ENCODE measurements around the gene RPUSD3. TPM values are rescaled to one million over a fixed set of nuclear protein-coding genes. Genes with fewer than 3 reads are reported as not detected.
"Not testable (repeated sequence)": the region's sequence is repeated elsewhere in the genome, so short reads cannot be mapped to it uniquely, and the experiment has no call there.

RPUSD3 gene
- total RNA-seq, 1 donor from 2014 or later: 71.1 TPM

DNA sequence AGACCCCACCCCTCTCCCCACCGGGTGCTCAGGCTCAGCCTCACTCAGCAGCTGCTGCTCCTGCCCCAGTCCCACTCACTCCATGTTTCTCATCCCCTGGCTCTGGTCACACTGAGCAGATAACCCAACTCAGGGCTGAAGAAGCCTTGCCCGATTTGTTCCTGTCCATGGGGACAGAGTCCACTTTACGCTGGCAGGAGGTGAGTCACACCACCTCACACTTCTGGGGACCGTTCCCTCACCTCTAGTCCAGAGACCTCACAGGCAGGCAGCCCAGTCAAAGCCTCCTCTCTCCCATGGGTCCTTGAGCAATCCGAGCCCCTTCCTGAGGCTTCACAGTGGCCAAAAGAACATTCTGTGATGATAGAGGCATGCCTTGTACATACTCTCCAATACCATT, 34.9 kb upstream of the RPUSD3 start:
- Mint-ChIP-seq H3K4me1 (ENCODE audit: low read depth) (peaks cover 1% of the 10 kb centered on the region), H3K27me3 (ENCODE audit: low read depth) (peaks cover 2% of the 10 kb centered on the region), H3K27ac (no peak overlapping the region), H3K9me3 (no peaks in the 10 kb centered on the region), H3K4me3 (ENCODE audit: low read depth) (no peak overlapping the region), H3K36me3 (ENCODE audit: low read depth) (no peaks in the 10 kb centered on the region)
- no peak for DNase-seq (ENCODE audit: low spot score)
- intact Hi-C loops (cut with micrococcal nuclease): no loop called here

DNA sequence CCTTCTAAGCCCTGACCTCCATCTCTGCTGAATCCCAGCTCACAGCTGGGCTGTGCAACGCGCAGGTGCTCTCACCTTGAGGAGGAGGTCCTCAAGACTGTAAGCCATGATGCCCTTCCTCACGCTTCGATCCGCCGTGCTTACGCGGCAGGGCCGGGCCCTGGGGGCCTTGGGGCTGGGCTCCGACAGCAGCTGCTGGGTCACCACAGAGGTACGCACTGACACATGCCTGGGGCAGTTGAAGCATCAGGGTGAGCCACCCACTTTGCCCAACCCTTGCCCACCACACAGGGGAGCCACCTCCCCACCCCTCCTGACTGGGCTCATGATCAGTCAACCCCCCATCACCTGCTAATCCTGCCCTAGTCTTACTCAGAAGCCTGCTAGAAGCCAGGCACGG, 33.2 kb upstream of the RPUSD3 start:
- intact Hi-C loops (cut with micrococcal nuclease): no loop called here
- Mint-ChIP-seq H3K9me3 (no peaks in the 10 kb centered on the region), H3K27me3 (ENCODE audit: low read depth) (peaks cover 2% of the 10 kb centered on the region), H3K4me1 (ENCODE audit: low read depth) (peaks cover 1% of the 10 kb centered on the region), H3K36me3 (ENCODE audit: low read depth) (no peaks in the 10 kb centered on the region), H3K4me3 (ENCODE audit: low read depth) (no peak overlapping the region), H3K27ac (no peak overlapping the region)
- DNase-seq (ENCODE audit: low spot score): no peak

DNA sequence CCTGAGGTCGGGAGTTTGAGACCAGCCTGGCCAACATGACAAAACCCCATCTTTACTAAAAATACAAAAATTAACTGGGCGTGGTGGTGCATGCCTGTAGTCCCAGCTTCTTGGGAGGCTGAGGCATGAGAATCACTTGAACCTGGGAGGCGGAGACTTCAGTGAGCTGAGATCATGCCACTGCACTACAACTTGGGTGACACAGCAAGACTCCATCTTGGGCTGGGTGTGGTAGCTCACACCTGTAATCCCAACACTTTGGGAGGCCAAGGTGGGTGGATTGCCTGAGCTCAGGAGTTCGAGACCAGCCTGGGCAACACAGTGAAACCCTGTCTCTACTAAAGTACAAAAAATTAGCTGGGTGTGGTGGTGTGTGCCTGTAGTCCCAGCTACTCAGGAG, 32.4 kb upstream of the RPUSD3 start:
- H3K27ac Mint-ChIP-seq; H3K9me3 Mint-ChIP-seq; intact Hi-C loops (cut with micrococcal nuclease); H3K4me3 Mint-ChIP-seq (ENCODE audit: low read depth); H3K36me3 Mint-ChIP-seq (ENCODE audit: low read depth); H3K4me1 Mint-ChIP-seq (ENCODE audit: low read depth); H3K27me3 Mint-ChIP-seq (ENCODE audit: low read depth); DNase-seq (ENCODE audit: low spot score): not testable (repeated sequence)

- peaks cover 1% of the 10 kb centered on the region for H3K4me1 Mint-ChIP-seq (ENCODE audit: low read depth)
- H3K36me3 Mint-ChIP-seq (ENCODE audit: low read depth): no peaks in the 10 kb centered on the region
- H3K9me3 Mint-ChIP-seq: no peaks in the 10 kb centered on the region
- no peak overlapping the region for H3K27ac Mint-ChIP-seq
- DNase-seq (ENCODE audit: low spot score): no peak
- H3K4me3 Mint-ChIP-seq (ENCODE audit: low read depth): no peak overlapping the region
- intact Hi-C loops (cut with micrococcal nuclease): no loop called here
- peaks cover 2% of the 10 kb centered on the region for H3K27me3 Mint-ChIP-seq (ENCODE audit: low read depth)
Measured at GRCh38 chr3:9875448-9875847, 31.6 kb upstream of the RPUSD3 start.

- not testable (repeated sequence) for H3K4me1 Mint-ChIP-seq (ENCODE audit: low read depth)
Measured at GRCh38 chr3:9872067-9872466, 28.3 kb upstream of the RPUSD3 start.

DNA sequence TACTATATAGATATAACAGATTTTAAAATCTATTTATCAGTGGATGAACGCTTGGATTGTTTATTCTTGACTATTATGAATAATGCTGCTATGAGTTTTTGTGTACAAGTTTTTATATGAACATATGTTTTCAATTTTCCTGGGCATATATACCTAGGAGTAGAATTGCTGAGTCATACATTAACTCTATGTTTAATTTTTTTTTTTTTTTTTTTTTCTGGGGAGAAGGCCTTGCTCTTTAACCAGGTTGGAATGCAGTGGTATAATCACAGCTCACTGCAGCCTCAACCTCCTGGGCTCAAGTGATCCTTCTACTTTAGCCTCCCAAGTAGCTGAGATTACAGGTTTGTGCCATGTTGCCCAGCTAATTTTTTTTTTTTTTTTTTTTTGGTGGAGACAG, 27.2 kb upstream of the RPUSD3 start:
- Mint-ChIP-seq H3K4me1 (ENCODE audit: low read depth) (peaks cover 1% of the 10 kb centered on the region), H3K27ac (no peak overlapping the region), H3K4me3 (ENCODE audit: low read depth) (no peak overlapping the region), H3K27me3 (ENCODE audit: low read depth) (peaks cover 4% of the 10 kb centered on the region), H3K9me3 (no peaks in the 10 kb centered on the region), H3K36me3 (ENCODE audit: low read depth) (no peaks in the 10 kb centered on the region)
- intact Hi-C loops (cut with micrococcal nuclease): no loop called here
- no peak for DNase-seq (ENCODE audit: low spot score)

More at GRCh38 chr3:9872067-9872466, 28.3 kb upstream of the RPUSD3 start:
- intact Hi-C loops (cut with micrococcal nuclease); DNase-seq (ENCODE audit: low spot score); H3K4me3 Mint-ChIP-seq (ENCODE audit: low read depth); H3K9me3 Mint-ChIP-seq; H3K27me3 Mint-ChIP-seq (ENCODE audit: low read depth); H3K36me3 Mint-ChIP-seq (ENCODE audit: low read depth); H3K27ac Mint-ChIP-seq: not testable (repeated sequence)

DNA sequence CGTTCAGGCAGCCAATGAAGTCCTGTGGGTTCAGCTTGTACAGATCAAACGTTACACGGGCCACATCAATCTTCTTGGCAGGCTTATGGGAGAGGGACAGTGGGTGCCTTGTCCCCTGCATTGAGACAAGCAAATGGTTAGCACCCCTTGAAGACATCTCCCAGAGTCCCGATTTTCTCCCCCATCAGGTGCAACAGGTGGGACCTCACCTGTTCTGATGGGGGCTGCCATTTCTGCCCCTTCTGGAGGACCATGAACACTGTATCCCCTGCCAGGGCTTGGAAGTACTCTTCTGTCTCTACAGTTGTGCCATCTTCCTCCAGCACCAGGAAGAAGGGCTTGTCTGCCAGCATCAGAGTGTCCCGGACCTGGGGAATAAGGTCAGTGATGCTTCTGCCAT, 26.1 kb upstream of the RPUSD3 start:
- DNase-seq (ENCODE audit: low spot score): no peak
- intact Hi-C loops (cut with micrococcal nuclease): no loop called here
- Mint-ChIP-seq H3K27ac (no peak overlapping the region), H3K9me3 (no peaks in the 10 kb centered on the region), H3K27me3 (ENCODE audit: low read depth) (peaks cover 2% of the 10 kb centered on the region), H3K36me3 (ENCODE audit: low read depth) (no peaks in the 10 kb centered on the region), H3K4me1 (ENCODE audit: low read depth) (no peaks in the 10 kb centered on the region), H3K4me3 (ENCODE audit: low read depth) (no peak overlapping the region)

DNA sequence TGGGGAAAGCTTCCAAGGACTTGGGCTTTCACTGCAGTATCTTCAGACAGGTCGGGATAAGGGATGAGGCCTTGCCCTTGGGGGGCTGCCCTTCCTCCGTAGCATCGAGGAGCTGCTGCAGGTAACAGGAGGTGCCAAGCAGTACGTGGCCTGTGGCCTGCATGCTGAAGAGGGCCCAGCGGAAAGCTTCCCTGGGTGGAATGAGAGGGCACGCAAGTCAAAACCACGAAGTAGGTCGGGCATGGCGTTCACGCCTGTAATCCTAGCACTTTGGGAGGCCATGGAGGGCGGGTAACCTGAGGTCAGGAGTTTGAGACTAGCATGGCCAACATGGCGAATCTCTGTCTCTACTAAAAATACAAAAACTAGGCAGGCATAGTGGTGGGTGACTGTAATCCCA, 23.3 kb upstream of the RPUSD3 start:
- peaks cover 7% of the 10 kb centered on the region for H3K27me3 Mint-ChIP-seq (ENCODE audit: low read depth)
- DNase-seq (ENCODE audit: low spot score): no peak
- intact Hi-C loops (cut with micrococcal nuclease): no loop called here
- no peak overlapping the region for H3K27ac Mint-ChIP-seq
- H3K4me1 Mint-ChIP-seq (ENCODE audit: low read depth): no peaks in the 10 kb centered on the region
- no peak overlapping the region for H3K4me3 Mint-ChIP-seq (ENCODE audit: low read depth)
- no peaks in the 10 kb centered on the region for H3K9me3 Mint-ChIP-seq
- no peaks in the 10 kb centered on the region for H3K36me3 Mint-ChIP-seq (ENCODE audit: low read depth)

DNA sequence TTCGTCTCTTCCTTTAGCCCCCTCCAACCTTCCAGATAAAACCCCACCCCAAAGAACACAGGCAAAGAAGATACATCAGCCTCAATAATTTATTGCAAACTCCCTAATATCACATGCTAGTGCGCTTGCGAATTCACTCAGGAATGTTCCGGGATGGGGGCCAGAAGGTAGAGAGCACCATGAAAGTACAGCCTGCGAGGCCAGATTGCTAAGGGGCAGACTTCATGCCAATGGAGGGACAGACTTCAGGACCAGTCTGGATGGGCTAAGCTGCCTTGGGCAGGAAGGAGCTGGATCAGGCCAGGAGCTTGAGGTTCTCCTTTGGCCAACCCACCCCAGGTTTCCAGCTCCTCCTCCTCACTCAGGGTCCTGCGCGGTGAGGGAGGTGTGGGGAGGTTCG, 22.8 kb upstream of the RPUSD3 start:
- Mint-ChIP-seq H3K27ac (no peak overlapping the region), H3K27me3 (ENCODE audit: low read depth) (peaks cover 11% of the 10 kb centered on the region), H3K9me3 (no peaks in the 10 kb centered on the region), H3K4me3 (ENCODE audit: low read depth) (no peak overlapping the region), H3K4me1 (ENCODE audit: low read depth) (no peaks in the 10 kb centered on the region), H3K36me3 (ENCODE audit: low read depth) (no peaks in the 10 kb centered on the region)
- no peak for DNase-seq (ENCODE audit: low spot score)
- intact Hi-C loops (cut with micrococcal nuclease): no loop called here

DNA sequence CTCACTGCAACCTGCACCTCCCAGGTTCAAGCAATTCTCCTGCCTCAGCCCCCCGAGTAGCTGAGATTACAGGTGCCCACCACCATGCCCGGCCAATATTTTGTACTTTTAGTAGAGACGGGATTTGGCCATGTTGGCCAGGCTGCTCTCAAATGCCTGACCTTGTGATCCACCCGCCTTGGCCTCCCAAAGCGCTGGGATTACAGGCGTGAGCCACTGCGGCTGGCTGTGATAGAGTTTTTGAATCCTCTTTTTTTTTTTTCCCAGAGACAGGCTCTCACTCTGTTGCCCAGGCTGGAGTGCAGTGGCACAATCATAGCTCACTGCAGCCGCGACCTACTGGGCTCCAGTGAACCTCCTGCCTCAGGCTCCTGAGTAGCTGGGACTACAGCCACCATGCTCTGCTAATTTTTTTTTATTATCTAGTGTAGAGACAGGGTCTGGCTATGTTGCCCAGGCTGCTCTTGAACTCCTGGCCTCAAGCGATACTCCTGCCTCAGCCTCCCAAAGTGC, 21.4 kb upstream of the RPUSD3 start:
- DNase-seq (ENCODE audit: low spot score); H3K4me3 Mint-ChIP-seq (ENCODE audit: low read depth); H3K9me3 Mint-ChIP-seq; H3K36me3 Mint-ChIP-seq (ENCODE audit: low read depth); H3K4me1 Mint-ChIP-seq (ENCODE audit: low read depth); intact Hi-C loops (cut with micrococcal nuclease); H3K27ac Mint-ChIP-seq: not testable (repeated sequence)
- peaks cover 11% of the 10 kb centered on the region for H3K27me3 Mint-ChIP-seq (ENCODE audit: low read depth)

DNA sequence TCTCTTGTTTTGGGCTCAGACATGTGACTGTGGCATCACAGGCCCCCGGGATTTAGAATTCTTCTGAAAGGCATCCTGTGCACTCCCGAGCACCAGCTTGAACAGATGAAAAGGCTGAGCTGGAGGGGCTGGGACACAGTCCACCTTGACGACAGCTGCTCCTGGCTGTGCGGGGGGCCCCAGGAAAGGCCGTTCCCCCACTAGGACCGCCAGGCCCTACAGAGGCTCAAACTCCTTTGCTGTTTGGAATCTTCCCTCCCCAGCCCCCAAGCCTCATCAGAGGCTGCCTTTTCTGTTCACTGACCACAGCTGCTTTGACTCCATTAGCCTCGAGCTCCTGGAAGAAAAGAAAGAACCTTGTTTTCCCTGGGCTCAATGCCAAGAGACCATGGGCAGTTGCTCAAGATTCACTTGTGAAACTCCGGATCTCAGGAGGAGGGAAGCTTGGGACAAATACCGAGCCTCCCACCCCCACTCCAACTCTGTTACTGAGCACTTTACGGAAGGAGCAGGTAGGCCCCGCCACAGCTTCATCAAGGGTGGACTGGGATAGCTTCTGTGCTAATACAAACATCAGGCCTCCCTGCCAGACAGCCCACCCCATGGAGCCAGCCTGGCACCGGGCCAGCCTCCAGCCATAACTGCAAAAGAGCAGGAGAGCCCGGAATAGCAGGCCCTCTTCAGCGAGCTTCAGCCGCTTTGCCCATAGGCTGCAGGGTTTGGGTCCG, 20.6 kb upstream of the RPUSD3 start:
- H3K4me3 Mint-ChIP-seq (ENCODE audit: low read depth): no peak overlapping the region
- H3K27ac Mint-ChIP-seq: no peak overlapping the region
- DNase-seq (ENCODE audit: low spot score): no peak
- intact Hi-C loops (cut with micrococcal nuclease): no loop called here
- H3K36me3 Mint-ChIP-seq (ENCODE audit: low read depth): no peaks in the 10 kb centered on the region
- H3K4me1 Mint-ChIP-seq (ENCODE audit: low read depth): no peaks in the 10 kb centered on the region
- peaks cover 11% of the 10 kb centered on the region for H3K27me3 Mint-ChIP-seq (ENCODE audit: low read depth)
- H3K9me3 Mint-ChIP-seq: no peaks in the 10 kb centered on the region

DNA sequence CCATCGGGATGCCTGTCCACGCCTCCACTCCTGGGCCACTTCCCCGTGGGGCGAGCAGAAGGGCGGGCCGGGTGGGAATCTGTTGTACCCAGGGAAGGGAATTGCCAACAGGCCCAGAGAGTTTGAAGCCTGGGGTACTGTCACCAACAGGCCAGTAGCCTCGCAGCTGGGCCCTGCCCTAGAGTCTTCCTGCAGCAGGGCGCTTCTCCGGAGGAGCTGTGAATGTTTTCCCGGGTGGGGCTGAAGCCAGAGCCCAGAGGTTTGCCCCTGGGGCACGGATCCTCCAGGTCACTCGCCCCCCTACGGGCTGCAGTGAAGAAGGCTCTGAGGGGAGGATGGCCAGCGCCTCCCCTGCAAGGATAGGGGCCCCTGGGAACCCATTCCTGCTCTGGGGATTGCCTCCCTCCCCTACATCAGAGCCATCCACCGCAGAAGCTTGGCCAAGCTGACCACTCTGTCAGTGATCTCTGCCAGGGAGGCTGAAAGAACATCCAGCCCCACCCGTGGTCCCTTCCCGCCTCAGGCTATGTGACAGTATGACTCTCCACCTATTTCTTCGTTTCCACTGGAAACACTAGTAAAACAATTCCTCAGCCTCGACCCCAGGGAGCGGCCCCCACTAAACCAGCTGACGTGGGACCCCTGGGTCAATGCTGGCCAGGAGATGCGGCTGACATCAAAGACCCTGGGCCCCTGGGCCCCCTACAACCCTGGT, 19.4 kb upstream of the RPUSD3 start:
- Mint-ChIP-seq H3K4me1 (ENCODE audit: low read depth) (no peaks in the 10 kb centered on the region), H3K27ac (no peak overlapping the region), H3K36me3 (ENCODE audit: low read depth) (no peaks in the 10 kb centered on the region), H3K27me3 (ENCODE audit: low read depth) (peaks cover 9% of the 10 kb centered on the region), H3K9me3 (no peaks in the 10 kb centered on the region), H3K4me3 (ENCODE audit: low read depth) (no peak overlapping the region)
- intact Hi-C loops (cut with micrococcal nuclease): no loop called here
- no peak for DNase-seq (ENCODE audit: low spot score)

DNA sequence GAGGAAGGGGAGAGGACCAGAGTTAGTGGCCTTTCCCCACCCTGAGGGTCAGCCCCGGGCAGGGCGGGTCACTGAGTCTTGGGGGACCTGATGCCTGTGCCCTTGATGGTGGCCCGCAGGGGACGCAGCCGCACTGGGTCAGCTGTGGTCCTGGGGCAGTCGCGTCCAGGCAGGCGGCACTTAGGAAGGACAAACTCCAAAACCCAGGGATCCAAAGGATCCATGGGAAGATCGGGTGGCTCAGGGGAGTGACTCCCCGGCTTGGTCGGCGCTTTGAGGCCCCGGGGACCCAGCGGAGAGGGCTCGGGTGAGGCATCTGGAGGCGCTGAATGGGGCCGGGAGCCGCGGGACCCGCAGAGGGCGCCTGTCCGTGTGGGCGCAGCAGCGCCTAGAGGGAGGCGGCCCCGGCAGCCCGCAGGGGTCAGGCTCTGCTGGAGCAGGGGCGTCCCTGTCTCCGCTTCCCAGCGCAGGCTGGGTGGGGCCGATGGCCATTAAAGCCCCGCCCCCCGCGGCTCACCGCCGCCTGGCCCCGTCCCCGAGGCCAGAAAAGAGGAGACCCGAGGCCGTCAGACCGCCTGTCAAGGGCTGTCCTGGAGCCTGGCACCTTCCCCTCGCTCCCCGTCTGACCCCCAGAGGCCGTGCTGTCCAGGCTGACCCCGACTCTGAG, 18.7 kb upstream of the RPUSD3 start:
- DNase-seq (ENCODE audit: low spot score): no peak
- Mint-ChIP-seq H3K4me1 (ENCODE audit: low read depth) (no peaks in the 10 kb centered on the region), H3K27ac (no peak overlapping the region), H3K27me3 (ENCODE audit: low read depth) (peaks cover 9% of the 10 kb centered on the region), H3K36me3 (ENCODE audit: low read depth) (no peaks in the 10 kb centered on the region), H3K4me3 (ENCODE audit: low read depth) (peak overlapping the region; percentile 8), H3K9me3 (no peaks in the 10 kb centered on the region)
- intact Hi-C loops (cut with micrococcal nuclease): no loop called here
